Nucleus accumbens (tissue), 56 donors: Measurements from ENCODE around the gene ZNF862.
A peak's percentile ranks its signal among the peaks of the same experiment; 100 is the strongest.

Experiments used
- DNase-seq, 56 donors: peaks; one replicate each; lab custom pipeline; 2025; lab: John Stamatoyannopoulos, UW

ZNF862 gene

GRCh38 chr7:149838224-149838991 lies at the start of gene ZNF862:
ZNF862 (plus strand) TSS chr7:149838375; CDS start chr7:149838612, 237 bp downstream.
- peak; percentile 63 to 99 (median 97) for DNase-seq

- DNase-seq, result no peak
Measured at GRCh38 chr7:149789101-149789500, 49.1 kb upstream of the ZNF862 start.

GRCh38 chr7:149790146-149790548 lies 48.0 kb upstream of the ZNF862 start:
- peak in 2 of 56 donors; percentile 11 to 44 for DNase-seq

- DNase-seq, result no peak
Measured at GRCh38 chr7:149790754-149791360, 47.3 kb upstream of the ZNF862 start.

GRCh38 chr7:149791411-149792219 lies 46.6 kb upstream of the ZNF862 start:
- DNase-seq, result no peak

- DNase-seq, result no peak
Measured at GRCh38 chr7:149792220-149792595, 46.0 kb upstream of the ZNF862 start.

GRCh38 chr7:149793261-149793660 lies 44.9 kb upstream of the ZNF862 start:
- DNase-seq, result no peak

DNA sequence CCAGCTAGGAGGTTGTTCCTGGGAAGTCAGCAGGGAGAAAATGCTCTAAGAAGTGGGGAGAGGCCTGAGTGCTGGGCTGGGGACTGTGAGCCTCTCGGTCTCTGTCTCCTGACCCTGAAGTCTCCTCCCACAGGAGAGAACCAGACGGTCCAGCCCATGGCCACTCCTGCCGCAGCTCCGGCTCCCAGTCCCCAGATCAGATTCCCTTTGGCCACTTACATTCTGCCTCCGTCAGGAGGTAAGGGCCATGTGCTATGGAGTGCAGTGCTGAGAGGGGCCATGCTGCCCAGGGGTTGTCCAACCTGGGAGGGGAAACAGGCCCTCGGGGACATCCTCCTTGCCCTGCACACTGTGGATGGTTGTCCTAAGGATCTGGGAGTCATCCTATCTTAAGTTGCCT lies 43.5 kb upstream of the ZNF862 start:
- no peak for DNase-seq

- no peak for DNase-seq
Measured at GRCh38 chr7:149795126-149795525, 43.0 kb upstream of the ZNF862 start.

- DNase-seq, result no peak
Measured at GRCh38 chr7:149796287-149796860, 41.8 kb upstream of the ZNF862 start.

- no peak for DNase-seq
Measured at GRCh38 chr7:149797771-149798170, 40.4 kb upstream of the ZNF862 start.

DNA sequence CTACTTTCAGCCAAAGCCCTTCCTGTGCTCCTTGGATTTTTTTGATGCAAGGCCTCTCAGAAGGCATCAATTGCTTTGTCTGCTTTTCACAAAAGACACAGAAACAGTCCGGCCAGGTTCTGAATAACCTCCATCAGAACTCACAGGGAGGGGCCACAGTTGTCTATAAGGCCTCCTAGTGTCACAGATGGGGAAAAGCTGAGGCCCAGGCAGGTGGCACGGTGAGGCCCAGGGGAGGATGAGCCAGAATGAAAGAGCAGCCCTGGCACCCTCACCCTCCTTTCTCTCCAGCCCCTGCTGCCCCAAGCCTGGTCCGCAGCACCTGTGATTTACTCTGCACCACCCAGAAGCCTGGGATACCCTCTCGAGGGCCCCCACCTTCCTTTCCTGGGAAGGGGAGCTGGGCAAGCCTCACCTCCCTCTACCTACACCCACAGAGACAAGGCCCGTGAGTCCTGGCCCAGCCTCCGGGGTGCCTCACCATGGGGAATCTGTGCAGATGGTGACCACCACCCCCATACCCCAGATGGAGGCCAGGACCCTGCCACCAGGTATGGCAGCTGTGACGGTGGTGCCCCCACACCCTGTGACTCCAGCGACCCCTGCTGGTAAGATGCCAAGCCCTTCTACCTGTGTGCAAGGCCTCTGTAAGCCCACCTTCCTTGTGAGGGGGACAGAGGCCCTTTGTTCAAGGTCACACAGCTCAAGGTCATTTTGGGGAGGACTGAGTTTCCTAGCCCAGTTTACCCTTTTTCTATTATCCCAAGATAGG lies 38.6 kb upstream of the ZNF862 start:
- peak in 1 of 56 donors; percentile 7 for DNase-seq

- no peak for DNase-seq
Measured at GRCh38 chr7:149800169-149800555, 38.0 kb upstream of the ZNF862 start.

- DNase-seq, result no peak
Measured at GRCh38 chr7:149801002-149801566, 37.1 kb upstream of the ZNF862 start.

GRCh38 chr7:149801816-149802215 lies 36.4 kb upstream of the ZNF862 start:
- DNase-seq, result no peak

DNA sequence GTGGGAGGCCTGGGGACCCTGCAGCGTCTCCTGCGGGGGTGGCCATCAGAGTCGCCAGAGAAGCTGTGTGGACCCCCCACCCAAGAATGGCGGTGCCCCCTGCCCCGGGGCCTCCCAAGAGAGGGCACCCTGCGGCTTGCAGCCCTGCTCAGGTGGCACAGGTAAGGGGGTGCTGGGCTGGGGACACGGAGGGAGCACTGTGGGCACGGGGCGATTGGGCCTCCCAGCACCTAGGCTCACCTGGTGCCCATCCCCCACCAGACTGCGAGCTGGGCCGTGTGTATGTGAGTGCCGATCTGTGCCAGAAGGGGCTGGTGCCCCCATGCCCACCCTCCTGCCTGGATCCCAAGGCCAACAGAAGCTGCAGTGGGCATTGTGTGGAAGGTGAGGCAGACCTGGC lies 35.2 kb upstream of the ZNF862 start:
- DNase-seq, result no peak

DNA sequence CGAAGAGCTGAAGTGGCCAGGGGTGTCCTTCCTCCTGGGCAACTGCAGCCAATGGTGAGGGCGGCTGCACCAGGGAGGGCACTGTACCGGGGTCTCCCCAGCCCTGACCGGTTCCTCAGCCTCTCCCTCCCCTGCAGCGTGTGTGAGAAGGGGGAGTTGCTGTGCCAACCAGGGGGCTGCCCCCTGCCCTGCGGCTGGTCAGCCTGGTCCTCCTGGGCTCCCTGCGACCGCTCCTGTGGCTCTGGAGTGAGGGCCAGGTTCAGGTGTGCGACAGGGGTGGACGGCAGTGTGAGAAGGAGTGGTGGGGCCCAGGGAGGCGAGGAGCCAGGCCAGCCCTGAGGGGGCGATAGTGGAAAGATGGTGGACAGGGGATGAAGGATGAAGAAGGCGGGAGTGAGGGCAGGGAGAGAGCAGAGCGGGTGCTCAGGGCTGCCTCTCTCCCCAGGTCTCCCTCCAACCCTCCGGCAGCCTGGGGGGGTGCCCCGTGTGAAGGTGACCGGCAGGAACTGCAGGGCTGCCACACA lies 34.6 kb upstream of the ZNF862 start:
- no peak for DNase-seq

GRCh38 chr7:149804106-149804505 lies 34.1 kb upstream of the ZNF862 start:
- no peak for DNase-seq

GRCh38 chr7:149806726-149807125 lies 31.4 kb upstream of the ZNF862 start:
- no peak for DNase-seq

GRCh38 chr7:149808311-149808710 lies 29.9 kb upstream of the ZNF862 start:
- DNase-seq, result no peak
